HL-60 (cell line): ENCODE results near the gene CAMSAP1.

ENCODE experiments used
- CTCF ChIP-seq: IDR thresholded peaks from one replicate; pipeline ENCODE4 v1.5.1; 2011; ENCODE audit warnings: low read length, control low read depth, inconsistent platforms; ENCODE audit not compliant: insufficient read depth
- POLR2AphosphoS5 ChIP-seq: IDR thresholded peaks from 2 replicates; pipeline ENCODE4 v1.6.1; 2012; ENCODE audit warnings: low read depth

GRCh38 chr9:135878528-135879236, 28.7 kb downstream of the CAMSAP1 start:
- TF ChIP-seq CTCF: no peak
- TF ChIP-seq POLR2AphosphoS5: no peak
